ENCODE results near the gene GALNT9. TPM values are rescaled to one million over a fixed set of nuclear protein-coding genes. Genes with fewer than 3 reads are reported as not detected.

GALNT9 gene
- total RNA-seq, 4 donors from 2014 or later: not detected

- WGBS, 2 donors: 66 to 87% methylated on average over 11 to 28 of the region's 31 CpGs
- no peak for TF ChIP-seq POLR2A (IDR thresholded peaks at IDR 0.05)
- TF ChIP-seq CTCF (IDR thresholded peaks at IDR 0.05): no peak
- Histone ChIP-seq H3K27ac (no peak overlapping the region), H3K4me3 (no peak overlapping the region), H3K4me1 (peaks cover 14 to 36% (median 15%) of the 10 kb centered on the region in 3 donors), H3K9me3 (peaks cover 0 to 14% (median 5%) of the 10 kb centered on the region in 3 donors), H3K27me3 (peaks cover 0 to 83% (median 0%) of the 10 kb centered on the region in 4 donors), H3K36me3 (no peaks in the 10 kb centered on the region)
- intact Hi-C loops (cut with DNase I): no loop called here
- DNase-seq: no peak
Measured at GRCh38 chr12:132191715-132192553, 137.5 kb downstream of the GALNT9 start.

GRCh38 chr12:132190834-132191500, 138.4 kb downstream of the GALNT9 start:
- Histone ChIP-seq H3K4me1 (peaks cover 14 to 39% (median 15%) of the 10 kb centered on the region in 3 donors), H3K27me3 (peaks cover 0 to 83% (median 0%) of the 10 kb centered on the region in 4 donors), H3K4me3 (no peak overlapping the region), H3K36me3 (no peaks in the 10 kb centered on the region), H3K9me3 (peaks cover 0 to 14% (median 11%) of the 10 kb centered on the region in 3 donors), H3K27ac (no peak overlapping the region)
- intact Hi-C loops (cut with DNase I): no loop called here
- TF ChIP-seq CTCF (IDR thresholded peaks at IDR 0.05) (no peak), POLR2A (IDR thresholded peaks at IDR 0.05) (no peak)
- 84% methylated on average over 24 of the region's 30 CpGs for WGBS, 2 donors
- no peak for DNase-seq

GRCh38 chr12:132190012-132190755, 139.2 kb downstream of the GALNT9 start:
- 93% methylated on average over 10 of the region's 59 CpGs; no CpG with 5 or more reads in 1 of the 2 donors for WGBS, 2 donors
- intact Hi-C loops (cut with DNase I): no loop called here
- H3K36me3 ChIP-seq: no peaks in the 10 kb centered on the region
- H3K4me3 ChIP-seq: peak overlapping the region; percentile 42 to 74 (median 56)
- peaks cover 0 to 81% (median 0%) of the 10 kb centered on the region in 4 donors for H3K27me3 ChIP-seq
- DNase-seq: no peak
- peak overlapping the region; percentile 68 to 86 (median 81) for H3K27ac ChIP-seq
- no peak for TF ChIP-seq POLR2A (IDR thresholded peaks at IDR 0.05)
- TF ChIP-seq CTCF (IDR thresholded peaks at IDR 0.05): no peak
- peaks cover 14 to 36% (median 15%) of the 10 kb centered on the region in 3 donors for H3K4me1 ChIP-seq
- H3K9me3 ChIP-seq: peaks cover 0 to 18% (median 14%) of the 10 kb centered on the region in 3 donors

- 0% methylated on average over 1 of the region's 69 CpGs; no CpG with 5 or more reads in 1 of the 2 donors for WGBS, 2 donors
- DNase-seq: peak; percentile 37
- intact Hi-C loops (cut with DNase I): no loop called here
- H3K9me3 ChIP-seq: peaks cover 0 to 19% (median 12%) of the 10 kb centered on the region in 3 donors
- no peaks in the 10 kb centered on the region for H3K36me3 ChIP-seq
- H3K27ac ChIP-seq: peak overlapping the region; percentile 32 to 86 (median 81)
- peaks cover 0 to 80% (median 0%) of the 10 kb centered on the region in 4 donors for H3K27me3 ChIP-seq
- peak overlapping the region; percentile 42 to 74 (median 56) for H3K4me3 ChIP-seq
- peaks cover 14 to 36% (median 15%) of the 10 kb centered on the region in 3 donors for H3K4me1 ChIP-seq
- TF ChIP-seq POLR2A (IDR thresholded peaks at IDR 0.05) (peak in 1 of 4 donors; percentile 43), CTCF (IDR thresholded peaks at IDR 0.05) (no peak)
Measured at GRCh38 chr12:132189378-132190011, 139.9 kb downstream of the GALNT9 start.
